ENCODE data around the gene PMEL. TPM values are rescaled to one million over a fixed set of nuclear protein-coding genes. Genes with fewer than 3 reads are reported as not detected.

PMEL gene
- total and polyA plus RNA-seq, 9 of the 15 experiments (the other 6 are each of a cell fraction or from before 2014, with no cell fraction given): 0.36 to 2.0 (median 0.98) TPM

DNA sequence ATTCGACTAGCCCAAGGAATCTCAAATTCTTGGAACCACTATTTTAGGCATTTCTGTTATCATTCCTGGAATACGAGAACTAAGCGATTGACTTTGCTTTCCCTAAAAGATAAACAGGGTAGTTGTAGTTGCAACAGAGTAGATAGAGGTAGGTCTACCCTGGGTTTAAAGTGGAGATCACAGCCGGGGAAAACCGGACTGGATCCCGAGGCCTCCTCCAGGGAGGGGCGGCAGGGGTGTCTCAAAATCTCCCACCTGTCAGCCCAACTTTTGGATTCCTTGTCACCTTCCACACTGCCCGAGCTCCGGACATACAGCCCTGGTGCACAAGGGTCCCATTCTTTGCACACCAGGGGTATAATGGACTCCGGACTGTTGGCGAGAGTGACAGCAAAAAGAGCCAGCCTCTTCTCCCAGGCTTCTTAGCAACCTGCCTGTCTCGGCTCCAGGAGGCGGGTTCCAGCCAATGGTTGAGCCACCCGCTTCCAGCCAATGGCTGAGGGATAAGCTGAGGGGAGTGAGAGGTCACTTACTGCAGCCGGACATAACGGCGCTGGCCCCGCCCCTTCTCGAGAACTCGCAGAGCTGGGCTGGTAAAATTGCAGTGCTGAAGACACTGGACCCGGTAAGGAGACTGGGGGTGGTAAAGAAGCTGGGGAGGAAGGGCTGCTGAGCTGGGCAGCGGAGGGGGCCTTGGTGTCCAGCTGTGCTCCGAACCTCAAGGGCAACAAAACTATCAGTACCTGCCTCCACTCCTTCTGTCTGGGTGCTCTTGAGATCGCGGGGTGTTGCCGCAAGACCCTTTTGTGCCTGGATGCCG lies 31.1 kb upstream of the PMEL start, which contains the start of gene SUOX (continued):
- no peak for TF ChIP-seq SAP30 (IDR thresholded peaks at IDR 0.05; ENCODE audit: borderline replicate concordance, insufficient read depth, low read depth, low read length, poor library complexity, severe bottlenecking)
- TF ChIP-seq, protein P1, sequence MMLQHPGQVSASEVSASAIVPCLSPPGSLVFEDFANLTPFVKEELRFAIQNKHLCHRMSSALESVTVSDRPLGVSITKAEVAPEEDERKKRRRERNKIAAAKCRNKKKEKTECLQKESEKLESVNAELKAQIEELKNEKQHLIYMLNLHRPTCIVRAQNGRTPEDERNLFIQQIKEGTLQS (IDR thresholded peaks at IDR 0.05): no peak
- TF ChIP-seq, protein P1 (CRISPR knock-in tag; conservative IDR thresholded peaks at IDR 0.05): no peak; the same call in 1 of the 2 replicates
- no peak for TF ChIP-seq NEUROD1 (IDR thresholded peaks at IDR 0.05; ENCODE audit: borderline replicate concordance, low read depth, low read length, partially characterized antibody)
- no peak; the same call in 1 of the 2 replicates for TF ChIP-seq ILF3 (IDR thresholded peaks at IDR 0.05; ENCODE audit: borderline replicate concordance)
- 0 out of 2 replicates have a peak, but pooled peaks have one; percentile 25 for TF ChIP-seq BCOR (IDR thresholded peaks at IDR 0.05)
- TF ChIP-seq MCM7 (IDR thresholded peaks at IDR 0.05): no peak
- TF ChIP-seq, protein P2, sequence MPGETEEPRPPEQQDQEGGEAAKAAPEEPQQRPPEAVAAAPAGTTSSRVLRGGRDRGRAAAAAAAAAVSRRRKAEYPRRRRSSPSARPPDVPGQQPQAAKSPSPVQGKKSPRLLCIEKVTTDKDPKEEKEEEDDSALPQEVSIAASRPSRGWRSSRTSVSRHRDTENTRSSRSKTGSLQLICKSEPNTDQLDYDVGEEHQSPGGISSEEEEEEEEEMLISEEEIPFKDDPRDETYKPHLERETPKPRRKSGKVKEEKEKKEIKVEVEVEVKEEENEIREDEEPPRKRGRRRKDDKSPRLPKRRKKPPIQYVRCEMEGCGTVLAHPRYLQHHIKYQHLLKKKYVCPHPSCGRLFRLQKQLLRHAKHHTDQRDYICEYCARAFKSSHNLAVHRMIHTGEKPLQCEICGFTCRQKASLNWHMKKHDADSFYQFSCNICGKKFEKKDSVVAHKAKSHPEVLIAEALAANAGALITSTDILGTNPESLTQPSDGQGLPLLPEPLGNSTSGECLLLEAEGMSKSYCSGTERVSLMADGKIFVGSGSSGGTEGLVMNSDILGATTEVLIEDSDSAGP (CRISPR knock-in tag; IDR thresholded peaks at IDR 0.05): no peak
- TF ChIP-seq ZNF780A (CRISPR knock-in tag; IDR thresholded peaks at IDR 0.05): no peak
- TF ChIP-seq, protein P3, sequence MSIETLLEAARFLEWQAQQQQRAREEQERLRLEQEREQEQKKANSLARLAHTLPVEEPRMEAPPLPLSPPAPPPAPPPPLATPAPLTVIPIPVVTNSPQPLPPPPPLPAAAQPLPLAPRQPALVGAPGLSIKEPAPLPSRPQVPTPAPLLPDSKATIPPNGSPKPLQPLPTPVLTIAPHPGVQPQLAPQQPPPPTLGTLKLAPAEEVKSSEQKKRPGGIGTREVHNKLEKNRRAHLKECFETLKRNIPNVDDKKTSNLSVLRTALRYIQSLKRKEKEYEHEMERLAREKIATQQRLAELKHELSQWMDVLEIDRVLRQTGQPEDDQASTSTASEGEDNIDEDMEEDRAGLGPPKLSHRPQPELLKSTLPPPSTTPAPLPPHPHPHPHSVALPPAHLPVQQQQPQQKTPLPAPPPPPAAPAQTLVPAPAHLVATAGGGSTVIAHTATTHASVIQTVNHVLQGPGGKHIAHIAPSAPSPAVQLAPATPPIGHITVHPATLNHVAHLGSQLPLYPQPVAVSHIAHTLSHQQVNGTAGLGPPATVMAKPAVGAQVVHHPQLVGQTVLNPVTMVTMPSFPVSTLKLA (conservative IDR thresholded peaks at IDR 0.05): no peak; a peak in 1 of 4 replicates
- no peak for TF ChIP-seq FIP1L1 (IDR thresholded peaks at IDR 0.05; ENCODE audit: low read depth, low read length, poor library complexity, severe bottlenecking)
- TF ChIP-seq PML (IDR thresholded peaks at IDR 0.05; ENCODE audit: low read length): no peak; the same call in 1 of the 2 replicates
- TF ChIP-seq, protein P4, sequence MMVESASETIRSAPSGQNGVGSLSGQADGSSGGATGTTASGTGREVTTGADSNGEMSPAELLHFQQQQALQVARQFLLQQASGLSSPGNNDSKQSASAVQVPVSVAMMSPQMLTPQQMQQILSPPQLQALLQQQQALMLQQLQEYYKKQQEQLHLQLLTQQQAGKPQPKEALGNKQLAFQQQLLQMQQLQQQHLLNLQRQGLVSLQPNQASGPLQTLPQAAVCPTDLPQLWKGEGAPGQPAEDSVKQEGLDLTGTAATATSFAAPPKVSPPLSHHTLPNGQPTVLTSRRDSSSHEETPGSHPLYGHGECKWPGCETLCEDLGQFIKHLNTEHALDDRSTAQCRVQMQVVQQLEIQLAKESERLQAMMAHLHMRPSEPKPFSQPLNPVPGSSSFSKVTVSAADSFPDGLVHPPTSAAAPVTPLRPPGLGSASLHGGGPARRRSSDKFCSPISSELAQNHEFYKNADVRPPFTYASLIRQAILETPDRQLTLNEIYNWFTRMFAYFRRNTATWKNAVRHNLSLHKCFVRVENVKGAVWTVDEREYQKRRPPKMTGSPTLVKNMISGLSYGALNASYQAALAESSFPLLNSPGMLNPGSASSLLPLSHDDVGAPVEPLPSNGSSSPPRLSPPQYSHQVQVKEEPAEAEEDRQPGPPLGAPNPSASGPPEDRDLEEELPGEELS (CRISPR knock-in tag; IDR thresholded peaks at IDR 0.05; ENCODE audit: borderline replicate concordance): no peak
- no peak for TF ChIP-seq COPS2 (conservative IDR thresholded peaks at IDR 0.05)
- no peak for TF ChIP-seq ZZZ3 (IDR thresholded peaks at IDR 0.05)
- no peak for TF ChIP-seq SIX5 (IDR thresholded peaks at IDR 0.05; ENCODE audit: borderline replicate concordance in 1 of 2, insufficient read depth in 1 of 2, low read depth in 1 of 2, low read length in 2 of 2)
- TF ChIP-seq, protein P5, sequence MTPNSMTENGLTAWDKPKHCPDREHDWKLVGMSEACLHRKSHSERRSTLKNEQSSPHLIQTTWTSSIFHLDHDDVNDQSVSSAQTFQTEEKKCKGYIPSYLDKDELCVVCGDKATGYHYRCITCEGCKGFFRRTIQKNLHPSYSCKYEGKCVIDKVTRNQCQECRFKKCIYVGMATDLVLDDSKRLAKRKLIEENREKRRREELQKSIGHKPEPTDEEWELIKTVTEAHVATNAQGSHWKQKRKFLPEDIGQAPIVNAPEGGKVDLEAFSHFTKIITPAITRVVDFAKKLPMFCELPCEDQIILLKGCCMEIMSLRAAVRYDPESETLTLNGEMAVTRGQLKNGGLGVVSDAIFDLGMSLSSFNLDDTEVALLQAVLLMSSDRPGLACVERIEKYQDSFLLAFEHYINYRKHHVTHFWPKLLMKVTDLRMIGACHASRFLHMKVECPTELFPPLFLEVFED (CRISPR knock-in tag; conservative IDR thresholded peaks at IDR 0.05): no peak
